SK-N-SH treated with all-trans-retinoic acid at 6 μM for 48 hours (cell line): Measurements from ENCODE around the gene SERPINA3.

Experiments used
- BACH2 ChIP-seq: fragments of 250-450 bp; sonication (Bioruptor Pico); IDR thresholded peaks from 2 replicates; pipeline ENCODE4 v1.9.0; 2021; ENCODE audit warnings: mild to moderate bottlenecking, borderline replicate concordance
- OSR1 ChIP-seq: fragments of 250-450 bp; sonication (Bioruptor Pico); IDR thresholded peaks from 2 replicates; pipeline ENCODE4 v1.8.0; 2022; ENCODE audit warnings: moderate library complexity, mild to moderate bottlenecking, inconsistent platforms
- RARB ChIP-seq: fragments of 250-450 bp; sonication (Bioruptor Pico); IDR thresholded peaks from 2 replicates; pipeline ENCODE4 v1.8.0; 2021; ENCODE audit warnings: mild to moderate bottlenecking, moderate library complexity
- ZNF565 ChIP-seq: fragments of 450-650 bp; formaldehyde crosslinking; conservative IDR thresholded peaks from 2 replicates; pipeline ENCODE4 v1.5.0; 2020; ENCODE audit warnings: low read depth, mild to moderate bottlenecking, moderate library complexity

DNA sequence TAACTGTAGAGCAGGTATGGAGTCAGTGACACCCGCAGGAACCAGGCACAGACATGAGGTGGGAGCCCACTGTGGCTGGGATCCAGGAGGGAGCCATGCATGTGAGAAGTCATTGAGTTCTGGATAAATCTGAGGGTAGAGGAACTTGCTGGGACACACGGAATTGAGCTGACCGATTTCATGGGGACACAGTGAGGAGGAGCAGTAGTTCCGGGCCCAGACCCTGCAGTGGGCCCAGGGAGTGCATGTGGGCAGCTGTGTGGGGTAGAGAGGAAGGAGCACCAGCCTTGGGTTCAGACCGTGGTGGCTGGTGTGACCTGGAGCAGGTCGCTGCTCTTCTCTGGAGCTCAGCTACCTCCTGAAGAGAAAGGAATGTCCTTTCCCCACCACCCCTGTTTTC lies 8.4 kb downstream of the SERPINA3 start:
- TF ChIP-seq BACH2 (no peak), ZNF565 (CRISPR knock-in tag) (no peak), OSR1 (CRISPR knock-in tag) (no peak), RARB (CRISPR knock-in tag) (no peak)
